Testis (tissue), 3 donors: ENCODE measurements around the gene MYO7A. TPM values are rescaled to one million over a fixed set of nuclear protein-coding genes. Genes with fewer than 3 reads are reported as not detected.
A peak's percentile ranks its signal among the peaks of the same experiment; 100 is the strongest.

Experiments used
- DNase-seq: peaks from one replicate; pipeline ENCODE4 v3.0.0-alpha.2; 2019
- H3K27ac ChIP-seq, 2 donors: fragments of 200-600 bp; sonication (generic); one replicate each; pipeline ENCODE4 v1.5.1; 2019
- H3K27me3 ChIP-seq: fragments of 200-600 bp; sonication (generic); one replicate; pipeline ENCODE4 v1.5.1; 2019
- H3K36me3 ChIP-seq: fragments of 200-600 bp; sonication (generic); one replicate; pipeline ENCODE4 v1.5.1; 2017; ENCODE audit warnings: low read depth; ENCODE audit errors: missing control alignments
- H3K4me1 ChIP-seq: fragments of 200-600 bp; sonication (generic); one replicate; pipeline ENCODE4 v1.5.1; 2019
- H3K4me3 ChIP-seq, 2 donors: fragments of 200-600 bp; sonication (generic); one replicate each; pipeline ENCODE4 v1.5.1; 2017 to 2019
- H3K9me3 ChIP-seq: fragments of 200-600 bp; sonication (generic); one replicate; pipeline ENCODE4 v1.5.1; 2017
- CTCF ChIP-seq, 3 experiments: fragments of 450-650 bp in 2 of 3; fragments of 200-600 bp in 1 of 3; sonication (generic) in 1 of 3; IDR thresholded peaks; one replicate each; pipeline ENCODE4 v1.5.1; 2016 to 2019; ENCODE audit warnings: antibody characterized with exemption in 3 of 3, mild to moderate bottlenecking in 2 of 3, moderate library complexity in 1 of 3
- POLR2A ChIP-seq: fragments of 450-650 bp; IDR thresholded peaks from one replicate; pipeline ENCODE4 v1.6.1; 2017; ENCODE audit warnings: antibody characterized with exemption, mild to moderate bottlenecking, moderate library complexity
- WGBS, 2 donors: methylation state at CpG; one replicate each; pipeline ENCODE4 v1.1.5; 2018; 5-methylcytosine and 5-hydroxymethylcytosine counted together
- intact Hi-C: fragments of 100-400 bp; cut with DNase I; formaldehyde crosslinking; loops from one replicate; pipeline ENCODE4 v1.15.1; 2023; ENCODE audit warnings: low total_unique reads
- polyA plus RNA-seq: library from polyadenylated mRNA; stranded (reverse); fragments of 350-450 nt; fragmentation: Illumina TruSeq; extraction: RNeasy Lipid Tissue Mini Kit (QIAGEN cat#74804); gene quantifications from one replicate; pipeline ENCODE4 v1.2.3, GENCODE V29; 2014; ENCODE audit warnings: low read depth, low replicate concordance; ENCODE audit not compliant: insufficient read depth
- total RNA-seq, 2 donors: library from RNA; depleted of rRNA; stranded (reverse); fragments of >200 nt; gene quantifications; one replicate each; pipeline ENCODE4 v1.2.3, GENCODE V29; 2016

The MYO7A gene
- total and polyA plus RNA-seq, 3 donors from 2014 or later = 40.1 to 239 (median 161) TPM

GRCh38 chr11:77111277-77111676 is 16.8 kb upstream of the MYO7A start:
- intact Hi-C loops = no loop called here
- DNase-seq = no peak
- no peaks in the 10 kb centered on the region for H3K36me3 ChIP-seq
- no peak for TF ChIP-seq POLR2A
- TF ChIP-seq CTCF (IDR thresholded peaks at IDR 0.05) = no peak
- no peaks in the 10 kb centered on the region for H3K9me3 ChIP-seq
- no peaks in the 10 kb centered on the region for H3K27me3 ChIP-seq
- peaks cover 29% of the 10 kb centered on the region for H3K4me1 ChIP-seq
- no peak overlapping the region for H3K27ac ChIP-seq
- H3K4me3 ChIP-seq = no peak overlapping the region
- WGBS, 2 donors = 66% methylated on average over 3 of the region's 3 CpGs

GRCh38 chr11:77111946-77112345 is 16.1 kb upstream of the MYO7A start:
- 91 to 95% methylated on average over 6 of the region's 6 CpGs for WGBS, 2 donors
- H3K36me3 ChIP-seq = no peaks in the 10 kb centered on the region
- H3K9me3 ChIP-seq = no peaks in the 10 kb centered on the region
- TF ChIP-seq CTCF (IDR thresholded peaks at IDR 0.05) (no peak), POLR2A (no peak)
- intact Hi-C loops = no loop called here
- no peak overlapping the region for H3K27ac ChIP-seq
- no peaks in the 10 kb centered on the region for H3K27me3 ChIP-seq
- no peak overlapping the region for H3K4me3 ChIP-seq
- H3K4me1 ChIP-seq = peaks cover 24% of the 10 kb centered on the region
- DNase-seq = no peak

- 90 to 92% methylated on average over 18 to 20 of the region's 20 CpGs for WGBS, 2 donors
- TF ChIP-seq POLR2A = no peak
- no peak for TF ChIP-seq CTCF (IDR thresholded peaks at IDR 0.05)
- no peaks in the 10 kb centered on the region for H3K9me3 ChIP-seq
- intact Hi-C loops = no loop called here
- H3K4me3 ChIP-seq = no peak overlapping the region
- no peaks in the 10 kb centered on the region for H3K27me3 ChIP-seq
- no peaks in the 10 kb centered on the region for H3K36me3 ChIP-seq
- no peak overlapping the region for H3K27ac ChIP-seq
- no peak for DNase-seq
- peaks cover 15% of the 10 kb centered on the region for H3K4me1 ChIP-seq
These were observed 15.2 kb upstream of the MYO7A start for GRCh38 chr11:77112641-77113381.

- WGBS, 2 donors = 60 to 68% methylated on average over 8 of the region's 8 CpGs
- no peak for TF ChIP-seq POLR2A
- peak; percentile 32 to 62 (median 42) for TF ChIP-seq CTCF (IDR thresholded peaks at IDR 0.05)
- H3K27ac ChIP-seq = no peak overlapping the region
- no peaks in the 10 kb centered on the region for H3K9me3 ChIP-seq
- no peak overlapping the region for H3K4me3 ChIP-seq
- intact Hi-C loops = no loop called here
- H3K36me3 ChIP-seq = no peaks in the 10 kb centered on the region
- H3K4me1 ChIP-seq = peaks cover 8% of the 10 kb centered on the region
- no peaks in the 10 kb centered on the region for H3K27me3 ChIP-seq
- DNase-seq = peak; percentile 67
These were observed 14.5 kb upstream of the MYO7A start for GRCh38 chr11:77113382-77114088.
